NCI-H460 (cell line): Measurements from ENCODE around the gene TTC7B. TPM values are rescaled to one million over a fixed set of nuclear protein-coding genes. Genes with fewer than 3 reads are reported as not detected.
"Not testable (repeated sequence)": the region's sequence is repeated elsewhere in the genome, so short reads cannot be mapped to it uniquely, and the experiment has no call there.

Source experiments
- DNase-seq: peaks from one replicate; pipeline ENCODE4 v3.0.0-alpha.2; 2016; ENCODE audit warnings: low read depth; ENCODE audit errors: extremely low read depth
- total RNA-seq: library from RNA; depleted of rRNA; stranded (reverse); fragments of >200 nt; shearing (Covaris generic); gene quantifications from 2 replicates; pipeline ENCODE4 v1.2.3, GENCODE V29; 2014

TTC7B gene
- total RNA-seq, 1 experiment from 2014 or later: 40.9 TPM

GRCh38 chr14:90538716-90539495 lies 277.3 kb downstream of the TTC7B start:
- no peak for DNase-seq

- DNase-seq: no peak
Observed at GRCh38 chr14:90538095-90538494, 278.1 kb downstream of the TTC7B start.

GRCh38 chr14:90536511-90537191 lies 279.6 kb downstream of the TTC7B start:
- no peak for DNase-seq

GRCh38 chr14:90536092-90536491 lies 280.1 kb downstream of the TTC7B start:
- DNase-seq: no peak

GRCh38 chr14:90535556-90536090 lies 280.6 kb downstream of the TTC7B start:
- no peak for DNase-seq

GRCh38 chr14:90534838-90535555 lies 281.2 kb downstream of the TTC7B start:
- DNase-seq: no peak

- no peak for DNase-seq
Observed at GRCh38 chr14:90534091-90534837, 282.0 kb downstream of the TTC7B start.

GRCh38 chr14:90533591-90534021 lies 282.6 kb downstream of the TTC7B start:
- no peak for DNase-seq

- no peak for DNase-seq
Observed at GRCh38 chr14:90532826-90533525, 283.3 kb downstream of the TTC7B start.

- no peak for DNase-seq
Observed at GRCh38 chr14:90531497-90531896, 284.7 kb downstream of the TTC7B start.

GRCh38 chr14:90530523-90530922 lies 285.7 kb downstream of the TTC7B start:
- no peak for DNase-seq

- no peak for DNase-seq
Observed at GRCh38 chr14:90527978-90528377, 288.3 kb downstream of the TTC7B start.

GRCh38 chr14:90526536-90526935 lies 289.7 kb downstream of the TTC7B start:
- DNase-seq: not testable (repeated sequence)

GRCh38 chr14:90525353-90526028 lies 290.7 kb downstream of the TTC7B start:
- not testable (repeated sequence) for DNase-seq

- DNase-seq: no peak
Observed at GRCh38 chr14:90523961-90524875, 292.0 kb downstream of the TTC7B start.

GRCh38 chr14:90523544-90523943 lies 292.7 kb downstream of the TTC7B start:
- no peak for DNase-seq

GRCh38 chr14:90522571-90523191 lies 293.5 kb downstream of the TTC7B start:
- DNase-seq: no peak
